ENCODE results near the gene SLC22A31. TPM values are rescaled to one million over a fixed set of nuclear protein-coding genes. Genes with fewer than 3 reads are reported as not detected.
"Not testable (repeated sequence)": the region's sequence is repeated elsewhere in the genome, so short reads cannot be mapped to it uniquely, and the experiment has no call there.

Gene SLC22A31
- total RNA-seq, result 1 to 10 TPM in 3 of 4 donors, under 1 TPM in 1; 0.97 to 2.2 (median 1.7) TPM

- intact Hi-C loops (cut with DNase I; ENCODE audit: low total_unique reads), result no loop called here
- TF ChIP-seq CTCF (IDR thresholded peaks at IDR 0.05) (no peak), POLR2A (IDR thresholded peaks at IDR 0.05) (no peak)
- no peak for DNase-seq (ENCODE audit: low spot score in 2 of 2)
- no peak within 1 kb of the TSS for H3K4me3 ChIP-seq (ENCODE audit: low read depth, poor library complexity, severe bottlenecking)
- 12 to 17% methylated on average over 26 to 28 of the region's 28 CpGs for WGBS, 2 donors
Measured at GRCh38 chr16:89200124-89200849, at the start of gene SLC22A31. SLC22A31 (minus strand) TSS chr16:89200537; CDS start chr16:89200501, 36 bp downstream.

GRCh38 chr16:89248196-89248982, 48.1 kb upstream of the SLC22A31 start:
- no peak overlapping the region for H3K4me3 ChIP-seq (ENCODE audit: low read depth, poor library complexity, severe bottlenecking)
- TF ChIP-seq CTCF (IDR thresholded peaks at IDR 0.05) (no peak), POLR2A (IDR thresholded peaks at IDR 0.05) (no peak)
- no peak for DNase-seq (ENCODE audit: low spot score in 2 of 2)
- WGBS, 2 donors, result 64 to 73% methylated on average over 41 to 69 of the region's 69 CpGs
- intact Hi-C loops (cut with DNase I; ENCODE audit: low total_unique reads), result no loop called here

- DNase-seq (ENCODE audit: low spot score in 2 of 2); intact Hi-C loops (cut with DNase I; ENCODE audit: low total_unique reads); H3K4me3 ChIP-seq (ENCODE audit: low read depth, poor library complexity, severe bottlenecking): not testable (repeated sequence)
- WGBS, 2 donors, result 4 to 20% methylated on average over 1 to 29 of the region's 45 CpGs
Measured at GRCh38 chr16:89247734-89248075, 47.4 kb upstream of the SLC22A31 start.

GRCh38 chr16:89246903-89247733, 46.8 kb upstream of the SLC22A31 start:
- peak; percentile 82 to 97 for DNase-seq (ENCODE audit: low spot score in 2 of 2)
- no peak overlapping the region for H3K4me3 ChIP-seq (ENCODE audit: low read depth, poor library complexity, severe bottlenecking)
- intact Hi-C loops (cut with DNase I; ENCODE audit: low total_unique reads), result no loop called here
- no peak for TF ChIP-seq POLR2A (IDR thresholded peaks at IDR 0.05)
- TF ChIP-seq CTCF (IDR thresholded peaks at IDR 0.05), result no peak
- 2 to 4% methylated on average over 19 to 33 of the region's 78 CpGs for WGBS, 2 donors

GRCh38 chr16:89246383-89246902, 46.1 kb upstream of the SLC22A31 start:
- H3K4me3 ChIP-seq (ENCODE audit: low read depth, poor library complexity, severe bottlenecking), result no peak overlapping the region
- TF ChIP-seq POLR2A (IDR thresholded peaks at IDR 0.05) (no peak), CTCF (IDR thresholded peaks at IDR 0.05) (no peak)
- intact Hi-C loops (cut with DNase I; ENCODE audit: low total_unique reads), result no loop called here
- 48 to 53% methylated on average over 13 of the region's 13 CpGs for WGBS, 2 donors
- no peak for DNase-seq (ENCODE audit: low spot score in 2 of 2)

Measured in lower leg skin (tissue), 4 donors.